Measurements from ENCODE around the gene SPTAN1.

- TF ChIP-seq CTCF (IDR thresholded peaks at IDR 0.05), result no peak
- TF ChIP-seq POLR2A (IDR thresholded peaks at IDR 0.05), result no peak
- TF ChIP-seq EP300 (IDR thresholded peaks at IDR 0.05), result no peak
Observed at GRCh38 chr9:128552744-128553440, 505 bp downstream of the SPTAN1 start.
